ENCODE measurements around the gene EIF3K.
"Not testable (repeated sequence)": the region's sequence is repeated elsewhere in the genome, so short reads cannot be mapped to it uniquely, and the experiment has no call there.

The EIF3K gene

DNA sequence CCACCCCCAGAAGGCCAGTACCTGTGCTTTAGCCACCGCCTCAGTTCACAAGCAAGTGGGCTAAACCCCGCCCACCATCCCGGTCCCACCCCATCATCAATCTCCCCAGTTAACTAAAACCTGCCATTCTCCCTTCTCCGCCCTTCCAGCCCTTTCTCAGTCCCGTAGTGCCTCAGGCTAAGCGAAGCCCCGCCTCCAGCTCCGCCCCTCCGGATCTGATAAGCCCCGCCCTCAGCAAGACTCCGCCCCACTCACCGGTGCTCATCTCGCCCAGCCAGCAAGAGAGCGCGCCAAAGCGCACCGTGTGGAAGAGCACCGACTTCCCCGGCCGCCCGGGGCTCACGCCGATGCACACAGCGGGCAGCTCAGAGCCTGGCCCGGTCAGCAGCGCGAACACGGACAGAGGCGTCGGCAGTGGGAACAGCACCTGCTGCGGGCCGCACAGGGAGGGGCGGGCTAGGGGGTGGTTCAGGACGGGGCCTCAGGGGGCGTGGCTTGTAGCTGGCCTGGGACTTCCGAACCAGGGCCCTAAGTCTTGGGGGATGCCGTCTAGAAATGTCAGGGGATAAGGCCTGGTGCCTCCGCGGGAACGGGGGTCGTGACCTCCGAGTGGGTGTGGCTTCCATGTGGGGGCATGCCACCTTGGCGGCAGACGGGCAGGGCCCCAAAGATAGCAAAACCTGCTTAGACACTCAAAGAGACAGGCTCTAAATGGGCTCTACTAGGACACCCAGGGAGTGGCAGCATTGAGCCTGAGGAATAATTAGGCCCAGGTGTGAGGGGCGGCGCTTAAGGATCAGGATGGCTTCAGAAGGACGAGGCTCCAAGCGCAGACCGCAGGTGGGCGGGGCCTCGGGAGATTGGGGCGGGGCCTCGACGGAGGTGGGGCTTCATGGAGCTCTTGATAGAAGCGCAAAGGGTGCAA is 22.7 kb upstream of the EIF3K start:
- Histone ChIP-seq H3K27me3 (ENCODE audit: low read depth, low read length) (no peaks in the 10 kb centered on the region), H3K27ac (ENCODE audit: low read length) (no peak overlapping the region), H3K9me3 (ENCODE audit: control insufficient read depth in 1 of 2, low read length in 2 of 2) (no peaks in the 10 kb centered on the region), H3K36me3 (ENCODE audit: control insufficient read depth in 1 of 2, insufficient read depth in 2 of 2, low read length in 2 of 2) (no peaks in the 10 kb centered on the region), H3K4me3 (ENCODE audit: low read depth in 1 of 2, low read length in 2 of 2) (no peak overlapping the region), H3K4me1 (ENCODE audit: control insufficient read depth in 1 of 2, insufficient read depth in 2 of 2, low read length in 2 of 2) (no peaks in the 10 kb centered on the region)

DNA sequence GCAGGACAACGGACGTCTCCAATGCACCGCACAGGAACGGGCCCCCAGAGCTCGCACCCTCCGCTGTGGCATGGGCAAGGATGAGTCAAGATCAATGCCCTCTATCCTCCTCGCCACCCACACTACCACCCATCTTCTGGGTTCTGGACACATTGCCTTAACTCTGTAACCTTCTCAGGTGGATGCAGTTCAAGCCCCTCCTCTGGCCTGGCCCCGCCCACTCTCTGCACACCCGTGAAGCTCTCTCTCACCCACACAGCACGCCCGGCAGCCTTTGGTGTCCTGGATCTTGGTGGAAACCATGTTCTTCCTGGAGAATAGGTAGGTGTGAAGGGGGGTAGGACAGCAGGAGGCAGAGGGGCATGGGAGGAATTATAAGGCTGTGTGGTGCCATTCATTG is 21.9 kb upstream of the EIF3K start:
- no peak overlapping the region for H3K27ac ChIP-seq (ENCODE audit: low read length)
- H3K4me3 ChIP-seq (ENCODE audit: low read depth in 1 of 2, low read length in 2 of 2), result no peak overlapping the region
- H3K27me3 ChIP-seq (ENCODE audit: low read depth, low read length), result no peaks in the 10 kb centered on the region
- no peaks in the 10 kb centered on the region for H3K36me3 ChIP-seq (ENCODE audit: control insufficient read depth in 1 of 2, insufficient read depth in 2 of 2, low read length in 2 of 2)
- H3K4me1 ChIP-seq (ENCODE audit: control insufficient read depth in 1 of 2, insufficient read depth in 2 of 2, low read length in 2 of 2), result no peaks in the 10 kb centered on the region
- H3K9me3 ChIP-seq (ENCODE audit: control insufficient read depth in 1 of 2, low read length in 2 of 2), result no peaks in the 10 kb centered on the region

DNA sequence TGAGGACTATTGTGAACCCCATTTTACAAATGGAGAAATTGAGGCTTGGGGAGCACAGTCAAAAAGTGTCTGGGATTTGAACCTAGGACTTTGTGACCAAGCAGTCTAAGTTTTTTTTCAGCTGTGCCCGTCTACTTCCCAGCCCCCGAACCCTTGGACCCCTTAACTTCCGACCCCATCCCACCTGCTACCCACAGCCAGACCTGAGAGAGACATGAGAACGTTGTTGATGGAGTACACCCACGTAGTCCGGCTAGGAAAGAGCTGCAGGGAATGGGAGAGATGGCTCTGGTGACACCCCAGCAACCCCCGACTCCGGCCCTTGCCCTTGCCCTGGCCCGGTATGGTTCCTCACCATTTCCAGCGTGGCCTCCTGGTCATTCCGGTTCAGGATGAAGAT is 19.3 kb upstream of the EIF3K start:
- Histone ChIP-seq H3K36me3 (ENCODE audit: control insufficient read depth in 1 of 2, insufficient read depth in 2 of 2, low read length in 2 of 2) (no peaks in the 10 kb centered on the region), H3K27me3 (ENCODE audit: low read depth, low read length) (no peaks in the 10 kb centered on the region), H3K4me1 (ENCODE audit: control insufficient read depth in 1 of 2, insufficient read depth in 2 of 2, low read length in 2 of 2) (no peaks in the 10 kb centered on the region), H3K27ac (ENCODE audit: low read length) (no peak overlapping the region), H3K9me3 (ENCODE audit: control insufficient read depth in 1 of 2, low read length in 2 of 2) (no peaks in the 10 kb centered on the region), H3K4me3 (ENCODE audit: low read depth in 1 of 2, low read length in 2 of 2) (no peak overlapping the region)

DNA sequence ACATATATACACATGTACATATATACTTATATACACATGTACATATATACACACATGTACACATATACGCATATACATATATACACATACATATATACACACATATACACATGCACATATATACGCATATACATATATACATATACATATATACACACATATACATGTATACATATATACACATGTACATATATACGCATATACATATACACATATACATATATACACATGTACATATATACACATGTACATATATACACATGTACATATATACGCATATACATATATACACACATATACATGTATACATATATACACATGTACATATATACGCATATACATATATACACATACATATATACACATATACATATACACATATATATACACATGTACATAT is 16.1 kb upstream of the EIF3K start:
- H3K27ac ChIP-seq (ENCODE audit: low read length); H3K27me3 ChIP-seq (ENCODE audit: low read depth, low read length); H3K9me3 ChIP-seq (ENCODE audit: control insufficient read depth in 1 of 2, low read length in 2 of 2); H3K4me1 ChIP-seq (ENCODE audit: control insufficient read depth in 1 of 2, insufficient read depth in 2 of 2, low read length in 2 of 2); H3K4me3 ChIP-seq (ENCODE audit: low read depth in 1 of 2, low read length in 2 of 2); H3K36me3 ChIP-seq (ENCODE audit: control insufficient read depth in 1 of 2, insufficient read depth in 2 of 2, low read length in 2 of 2): not testable (repeated sequence)

DNA sequence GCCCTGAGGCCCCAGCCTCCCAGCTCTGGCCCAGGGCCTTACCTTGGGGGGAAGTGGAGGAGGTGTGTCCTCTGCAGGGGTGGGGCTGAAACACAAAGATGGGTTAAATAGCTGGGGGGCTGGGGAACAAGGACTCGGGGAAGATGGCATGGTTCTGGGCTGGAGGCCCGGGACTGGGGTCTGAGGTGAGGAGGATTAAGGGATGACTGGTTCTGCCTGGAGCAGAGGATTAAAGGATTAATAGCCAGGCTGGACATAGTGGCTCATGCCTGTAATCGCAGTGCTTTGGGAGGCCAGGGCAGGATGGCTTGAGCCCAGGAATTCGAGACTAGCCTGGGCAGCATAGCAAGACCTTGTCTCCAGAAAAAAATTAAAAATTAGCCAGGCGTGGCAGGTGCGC is 12.9 kb upstream of the EIF3K start:
- no peaks in the 10 kb centered on the region for H3K9me3 ChIP-seq (ENCODE audit: control insufficient read depth in 1 of 2, low read length in 2 of 2)
- no peak overlapping the region for H3K4me3 ChIP-seq (ENCODE audit: low read depth in 1 of 2, low read length in 2 of 2)
- no peaks in the 10 kb centered on the region for H3K4me1 ChIP-seq (ENCODE audit: control insufficient read depth in 1 of 2, insufficient read depth in 2 of 2, low read length in 2 of 2)
- no peaks in the 10 kb centered on the region for H3K36me3 ChIP-seq (ENCODE audit: control insufficient read depth in 1 of 2, insufficient read depth in 2 of 2, low read length in 2 of 2)
- H3K27me3 ChIP-seq (ENCODE audit: low read depth, low read length), result no peaks in the 10 kb centered on the region
- no peak overlapping the region for H3K27ac ChIP-seq (ENCODE audit: low read length)

DNA sequence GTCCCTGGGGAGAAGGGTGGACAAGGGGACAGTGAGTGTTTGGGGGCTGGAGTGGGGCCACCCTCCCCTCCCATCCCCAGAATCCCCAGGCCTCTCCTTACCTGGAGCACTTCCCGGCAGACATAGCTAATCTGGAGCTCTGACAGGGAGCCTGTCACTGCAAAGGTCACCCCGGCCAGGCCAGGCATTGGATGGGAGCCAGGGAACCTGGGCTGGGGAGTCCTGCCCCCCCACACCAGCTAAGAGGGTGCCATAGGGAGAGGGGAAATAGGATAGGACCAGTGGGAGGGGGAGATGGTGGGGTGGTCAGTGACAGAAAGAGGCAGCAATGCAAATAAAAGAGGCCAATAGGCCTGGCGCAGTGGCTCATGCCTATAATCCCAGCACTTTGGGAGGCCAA is 4.7 kb upstream of the EIF3K start:
- Histone ChIP-seq H3K9me3 (ENCODE audit: control insufficient read depth in 1 of 2, low read length in 2 of 2) (no peaks in the 10 kb centered on the region), H3K27ac (ENCODE audit: low read length) (no peak overlapping the region)

DNA sequence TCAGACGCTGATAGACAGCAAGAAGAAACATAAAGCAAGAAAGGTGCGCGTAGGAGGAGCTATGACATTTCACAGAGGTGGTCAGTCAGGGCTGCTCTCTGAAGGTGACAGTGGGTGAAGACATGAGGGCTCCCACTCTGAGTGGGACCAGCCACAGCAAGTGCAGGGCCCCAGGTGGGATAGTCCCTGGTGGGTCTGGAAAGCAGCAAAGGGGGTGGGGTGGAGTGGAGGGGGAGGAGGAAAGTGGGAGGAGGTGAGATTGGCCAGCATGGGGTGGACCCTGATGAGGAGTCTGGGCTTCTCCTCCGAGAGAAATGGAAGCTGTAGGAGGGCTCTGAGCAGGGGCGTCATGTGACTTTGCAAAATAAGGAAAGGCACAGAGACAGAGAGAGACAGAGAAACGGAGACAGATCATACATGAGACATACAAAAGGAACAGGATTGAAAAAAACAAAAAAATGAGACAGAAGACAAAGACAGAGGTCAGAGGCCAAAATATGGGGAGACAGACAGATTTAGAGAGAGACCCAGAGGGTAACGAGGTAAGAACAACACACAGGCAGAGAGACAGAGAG is 3.9 kb upstream of the EIF3K start:
- H3K4me1 ChIP-seq (ENCODE audit: control insufficient read depth in 1 of 2, insufficient read depth in 2 of 2, low read length in 2 of 2), result peaks cover 6 to 19% of the 10 kb centered on the region in 2 donors
- no peaks in the 10 kb centered on the region for H3K9me3 ChIP-seq (ENCODE audit: control insufficient read depth in 1 of 2, low read length in 2 of 2)
- no peaks in the 10 kb centered on the region for H3K27me3 ChIP-seq (ENCODE audit: low read depth, low read length)
- no peak overlapping the region for H3K27ac ChIP-seq (ENCODE audit: low read length)
- peaks cover 0 to under 1% of the 10 kb centered on the region in 2 donors for H3K36me3 ChIP-seq (ENCODE audit: control insufficient read depth in 1 of 2, insufficient read depth in 2 of 2, low read length in 2 of 2)
- H3K4me3 ChIP-seq (ENCODE audit: low read depth in 1 of 2, low read length in 2 of 2), result no peak overlapping the region

More for the DNA sequence above, 4.7 kb upstream of the EIF3K start:
- H3K4me1 ChIP-seq (ENCODE audit: control insufficient read depth in 1 of 2, insufficient read depth in 2 of 2, low read length in 2 of 2), result peaks cover 0 to 13% of the 10 kb centered on the region in 2 donors
- H3K36me3 ChIP-seq (ENCODE audit: control insufficient read depth in 1 of 2, insufficient read depth in 2 of 2, low read length in 2 of 2), result no peaks in the 10 kb centered on the region
- H3K27me3 ChIP-seq (ENCODE audit: low read depth, low read length), result no peaks in the 10 kb centered on the region
- no peak overlapping the region for H3K4me3 ChIP-seq (ENCODE audit: low read depth in 1 of 2, low read length in 2 of 2)

DNA sequence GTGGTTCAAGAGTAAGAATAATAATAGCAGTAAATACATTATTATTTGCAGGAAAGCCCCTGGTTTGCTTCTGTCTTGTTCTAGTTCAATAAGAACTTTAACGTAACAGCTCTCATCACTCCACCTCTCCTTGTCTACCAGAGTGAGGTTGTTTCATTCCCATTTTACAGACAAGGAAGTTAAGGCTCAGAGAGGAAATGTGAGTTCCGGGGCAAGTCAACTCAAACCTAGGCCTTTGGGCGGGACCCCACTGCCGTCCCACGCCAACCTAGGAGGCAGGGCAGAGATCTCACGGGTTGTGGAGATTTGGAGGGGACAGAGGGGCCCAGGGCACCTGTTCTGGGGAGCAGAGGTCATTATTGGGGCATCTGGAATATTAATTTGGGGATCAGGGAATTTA is 2.7 kb upstream of the EIF3K start:
- no peaks in the 10 kb centered on the region for H3K9me3 ChIP-seq (ENCODE audit: control insufficient read depth in 1 of 2, low read length in 2 of 2)
- H3K36me3 ChIP-seq (ENCODE audit: control insufficient read depth in 1 of 2, insufficient read depth in 2 of 2, low read length in 2 of 2), result peaks cover under 1 to 12% of the 10 kb centered on the region in 2 donors
- H3K4me1 ChIP-seq (ENCODE audit: control insufficient read depth in 1 of 2, insufficient read depth in 2 of 2, low read length in 2 of 2), result peaks cover 8 to 25% of the 10 kb centered on the region in 2 donors
- no peak overlapping the region for H3K27ac ChIP-seq (ENCODE audit: low read length)
- H3K27me3 ChIP-seq (ENCODE audit: low read depth, low read length), result no peaks in the 10 kb centered on the region
- H3K4me3 ChIP-seq (ENCODE audit: low read depth in 1 of 2, low read length in 2 of 2), result no peak overlapping the region

DNA sequence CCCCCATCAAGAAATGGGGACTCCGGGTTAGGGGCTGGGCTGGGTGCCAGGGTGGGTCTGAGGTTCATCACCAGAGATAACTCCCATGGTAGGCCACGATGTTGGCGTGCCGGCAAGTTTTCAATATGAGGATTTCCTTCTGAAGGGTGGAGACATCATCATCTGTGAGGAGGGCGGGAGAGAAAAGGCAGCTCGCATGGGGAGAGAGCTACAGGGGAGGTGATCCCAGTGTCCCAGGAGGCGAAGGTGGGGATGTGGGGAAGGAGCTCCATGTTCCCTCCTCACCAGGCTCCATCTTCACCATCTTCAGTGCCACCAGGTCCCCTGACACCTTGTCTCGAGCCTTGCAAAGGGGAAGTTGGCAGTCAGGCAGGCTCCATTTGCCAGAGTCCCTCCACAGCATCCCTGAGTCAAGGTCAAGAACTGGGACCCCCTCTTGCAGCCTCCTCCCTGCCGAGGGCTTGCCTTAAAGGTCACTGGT is 1.7 kb upstream of the EIF3K start:
- H3K27me3 ChIP-seq (ENCODE audit: low read depth, low read length), result no peaks in the 10 kb centered on the region
- peak overlapping the region; percentile 44 to 96 for H3K4me3 ChIP-seq (ENCODE audit: low read depth in 1 of 2, low read length in 2 of 2)
- H3K4me1 ChIP-seq (ENCODE audit: control insufficient read depth in 1 of 2, insufficient read depth in 2 of 2, low read length in 2 of 2), result peaks cover 8 to 27% of the 10 kb centered on the region in 2 donors
- no peaks in the 10 kb centered on the region for H3K9me3 ChIP-seq (ENCODE audit: control insufficient read depth in 1 of 2, low read length in 2 of 2)
- peaks cover 6 to 17% of the 10 kb centered on the region in 2 donors for H3K36me3 ChIP-seq (ENCODE audit: control insufficient read depth in 1 of 2, insufficient read depth in 2 of 2, low read length in 2 of 2)
- no peak overlapping the region for H3K27ac ChIP-seq (ENCODE audit: low read length)

DNA sequence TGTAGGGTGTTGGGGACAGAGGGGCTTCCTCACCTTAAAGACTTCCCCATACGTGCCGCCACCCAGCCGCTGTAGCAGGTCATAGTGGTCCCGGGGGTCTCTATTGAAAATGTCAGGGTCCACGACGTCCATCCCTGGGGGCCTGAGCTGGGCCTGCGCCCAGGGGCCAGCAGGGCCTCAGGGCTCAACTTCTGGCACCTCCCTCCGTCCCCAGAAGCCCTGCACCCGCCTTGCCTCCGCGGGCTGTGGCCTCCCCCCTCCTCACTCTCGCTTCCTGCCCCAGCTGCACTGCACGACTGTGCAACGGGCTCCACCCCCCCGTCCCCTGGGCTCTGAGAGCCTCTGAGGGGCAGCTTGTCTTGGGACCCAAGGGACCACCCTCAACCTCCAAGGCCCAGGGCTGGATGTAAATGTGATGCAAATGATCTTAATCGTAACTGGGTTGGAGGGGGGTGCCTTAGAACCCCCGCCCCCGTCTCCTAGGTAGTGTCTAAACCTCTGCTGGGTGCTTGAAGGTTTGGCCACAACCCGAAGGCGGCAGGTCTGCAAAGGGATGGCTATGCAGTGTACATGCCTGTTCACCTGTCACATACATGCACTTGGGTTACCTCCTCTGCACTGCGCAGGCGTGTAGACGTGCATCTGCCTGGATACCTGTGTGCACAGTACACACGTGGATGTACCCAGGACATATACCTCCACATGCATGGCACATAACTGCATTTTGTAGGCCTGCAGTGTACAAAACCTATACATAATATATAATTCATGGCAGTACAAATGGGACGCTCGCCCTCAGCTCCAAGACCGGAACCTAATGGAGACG is 1.0 kb upstream of the EIF3K start, which contains the start of gene MAP4K1:
MAP4K1 (minus strand) TSS at position 190 of the 826 bp plus-strand sequence; CDS start at position 132, 58 bp downstream.
- Histone ChIP-seq H3K27me3 (ENCODE audit: low read depth, low read length) (no peaks in the 10 kb centered on the region), H3K9me3 (ENCODE audit: control insufficient read depth in 1 of 2, low read length in 2 of 2) (no peaks in the 10 kb centered on the region), H3K36me3 (ENCODE audit: control insufficient read depth in 1 of 2, insufficient read depth in 2 of 2, low read length in 2 of 2) (peaks cover 6 to 17% of the 10 kb centered on the region in 2 donors), H3K4me1 (ENCODE audit: control insufficient read depth in 1 of 2, insufficient read depth in 2 of 2, low read length in 2 of 2) (peaks cover 8 to 27% of the 10 kb centered on the region in 2 donors), H3K4me3 (ENCODE audit: low read depth in 1 of 2, low read length in 2 of 2) (peak within 1 kb of the TSS; percentile 92 to 96), H3K27ac (ENCODE audit: low read length) (peak within 1 kb of the TSS; percentile 51)
